GM10248 (cell line): ENCODE measurements around the gene NLGN1.

Experiments used
- CTCF ChIA-PET: fragments of 300-600 bp; sonication (Branson Sonifier 250); formaldehyde crosslinking; extraction: SDS; loops from one replicate; lab custom pipeline; 2021; ENCODE audit warnings: antibody characterized with exemption; lab: Yijun Ruan, JAX
- POLR2A ChIA-PET: fragments of 350-650 bp; sonication (Branson Sonifier 250); formaldehyde crosslinking; extraction: SDS; loops from one replicate; lab custom pipeline; 2020; ENCODE audit warnings: antibody characterized with exemption; lab: Yijun Ruan, JAX
- DNase-seq: peaks from one replicate; pipeline ENCODE4 v3.0.0; 2012; ENCODE audit errors: extremely low spot score
- CTCF ChIP-seq: IDR thresholded peaks from 2 replicates; pipeline ENCODE4 v1.5.1; 2012; ENCODE audit warnings: mild to moderate bottlenecking, low read depth; ENCODE audit errors: extremely low read depth, missing control alignments, control extremely low read depth

Gene NLGN1

GRCh38 chr3:174186377-174186989 is 788.9 kb downstream of the NLGN1 start:
- ChIA-PET POLR2A (no interaction called here), CTCF (no interaction called here)
- no peak for TF ChIP-seq CTCF
- no peak for DNase-seq

- CTCF ChIA-PET: interaction anchor here (0.7 to 1.1 kb wide), 2 partner anchors 9 to 11 kb away, joined by 3 to 4 read pairs; no protein-coding TSS in a partner anchor
Observed at GRCh38 chr3:174191380-174191779, 793.8 kb downstream of the NLGN1 start.

GRCh38 chr3:174191895-174192294 is 794.4 kb downstream of the NLGN1 start:
- ChIA-PET POLR2A (no interaction called here), CTCF (interaction anchor here (0.7 to 1.1 kb wide), 3 partner anchors 8 to 24 kb away, joined by 3 to 4 read pairs (median 4); no protein-coding TSS in a partner anchor)
- no peak for DNase-seq
- TF ChIP-seq CTCF: no peak

More at GRCh38 chr3:174191380-174191779, 793.8 kb downstream of the NLGN1 start:
- no peak for DNase-seq
- POLR2A ChIA-PET: no interaction called here
- no peak for TF ChIP-seq CTCF

- ChIA-PET CTCF (interaction anchor here (0.9 kb wide), 1 partner anchor 24 kb away, joined by 4 read pairs; no protein-coding TSS in a partner anchor), POLR2A (no interaction called here)
- DNase-seq: no peak
- no peak for TF ChIP-seq CTCF
Observed at GRCh38 chr3:174192471-174192870, 794.9 kb downstream of the NLGN1 start.

GRCh38 chr3:174193604-174194003 is 796.1 kb downstream of the NLGN1 start:
- DNase-seq: no peak
- CTCF ChIA-PET: no interaction called here
- no peak for TF ChIP-seq CTCF
- POLR2A ChIA-PET: no interaction called here

GRCh38 chr3:174197416-174197815 is 799.9 kb downstream of the NLGN1 start:
- TF ChIP-seq CTCF: no peak
- CTCF ChIA-PET: no interaction called here
- DNase-seq: no peak
- POLR2A ChIA-PET: no interaction called here
